Spleen (tissue), 7 donors: ENCODE results near the gene SPI1.
A peak's percentile ranks its signal among the peaks of the same experiment; 100 is the strongest.

Experiments
- CTCF ChIP-seq, 11 experiments: fragments of 200-600 bp in 7 of 11; fragments of 450-650 bp in 4 of 11; sonication (generic) in 4 of 11; IDR thresholded peaks in 8 of 11; conservative IDR thresholded peaks in 3 of 11; 1 replicate in 7 of 11; 2 replicates in 4 of 11; pipeline versions ENCODE4 v1.4.0 to v1.8.0; 2016 to 2021; ENCODE audit warnings: antibody characterized with exemption in 11 of 11, inconsistent platforms in 4 of 11, mild to moderate bottlenecking in 1 of 11
- POLR2AphosphoS5 ChIP-seq, 3 donors: sonication (generic); formaldehyde crosslinking; IDR thresholded peaks; one replicate each; pipeline ENCODE4 v1.5.1; 2017; ENCODE audit warnings: antibody characterized with exemption in 3 of 3
- donor health status: DM: no; HTN: no; CAD: no; lungs with moderate emphysema.
- donor health status: DM: no; HTN: no; CAD: no.
- donor health status: DM: no; HTN: no; CAD: no.

DNA sequence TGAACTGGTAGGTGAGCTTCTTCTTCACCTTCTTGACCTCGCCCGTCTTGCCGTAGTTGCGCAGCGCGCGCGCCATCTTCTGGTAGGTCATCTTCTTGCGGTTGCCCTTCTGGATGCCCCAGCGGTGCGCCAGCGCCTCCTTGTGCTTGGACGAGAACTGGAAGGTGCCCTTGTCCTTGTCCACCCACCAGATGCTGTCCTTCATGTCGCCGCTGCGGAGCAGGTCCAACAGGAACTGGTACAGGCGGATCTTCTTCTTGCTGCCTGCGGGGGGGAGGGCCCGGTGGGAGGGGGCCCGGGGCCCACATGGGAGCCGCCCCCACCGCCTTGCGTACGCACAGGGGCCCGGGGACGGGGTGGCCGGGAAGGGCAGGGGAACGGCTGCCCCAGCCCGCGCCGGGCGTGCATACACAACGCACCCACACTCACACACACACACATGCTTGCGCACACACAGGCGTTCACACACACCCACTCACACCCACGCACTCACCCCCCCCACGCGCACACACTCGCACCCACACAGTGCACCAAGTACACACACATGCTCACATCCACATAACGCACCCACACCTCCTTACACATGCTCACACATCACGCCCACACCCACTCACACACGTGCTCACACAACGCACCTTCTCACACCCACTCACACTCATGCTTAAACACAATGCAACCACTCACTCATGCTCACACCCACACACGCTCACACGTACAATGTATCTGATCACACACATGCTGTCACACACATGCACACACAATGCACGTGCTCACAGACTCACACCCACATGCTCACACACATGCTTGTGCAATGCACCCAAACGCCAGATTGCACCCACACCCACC is 22.8 kb downstream of the SPI1 start:
- TF ChIP-seq POLR2AphosphoS5 (IDR thresholded peaks at IDR 0.05) (peak; percentile 67 to 86 (median 78)), CTCF (IDR thresholded peaks at IDR 0.05 in 8 of 11, conservative IDR thresholded peaks at IDR 0.05 in 3 of 11) (peak; percentile 25 to 89 (median 70))
